ENCODE data around the gene GIT2.
"Not testable (repeated sequence)": the region's sequence is repeated elsewhere in the genome, so short reads cannot be mapped to it uniquely, and the experiment has no call there.

The GIT2 gene, protein sequence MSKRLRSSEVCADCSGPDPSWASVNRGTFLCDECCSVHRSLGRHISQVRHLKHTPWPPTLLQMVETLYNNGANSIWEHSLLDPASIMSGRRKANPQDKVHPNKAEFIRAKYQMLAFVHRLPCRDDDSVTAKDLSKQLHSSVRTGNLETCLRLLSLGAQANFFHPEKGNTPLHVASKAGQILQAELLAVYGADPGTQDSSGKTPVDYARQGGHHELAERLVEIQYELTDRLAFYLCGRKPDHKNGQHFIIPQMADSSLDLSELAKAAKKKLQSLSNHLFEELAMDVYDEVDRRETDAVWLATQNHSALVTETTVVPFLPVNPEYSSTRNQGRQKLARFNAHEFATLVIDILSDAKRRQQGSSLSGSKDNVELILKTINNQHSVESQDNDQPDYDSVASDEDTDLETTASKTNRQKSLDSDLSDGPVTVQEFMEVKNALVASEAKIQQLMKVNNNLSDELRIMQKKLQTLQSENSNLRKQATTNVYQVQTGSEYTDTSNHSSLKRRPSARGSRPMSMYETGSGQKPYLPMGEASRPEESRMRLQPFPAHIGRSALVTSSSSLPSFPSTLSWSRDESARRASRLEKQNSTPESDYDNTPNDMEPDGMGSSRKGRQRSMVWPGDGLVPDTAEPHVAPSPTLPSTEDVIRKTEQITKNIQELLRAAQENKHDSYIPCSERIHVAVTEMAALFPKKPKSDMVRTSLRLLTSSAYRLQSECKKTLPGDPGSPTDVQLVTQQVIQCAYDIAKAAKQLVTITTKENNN

DNA sequence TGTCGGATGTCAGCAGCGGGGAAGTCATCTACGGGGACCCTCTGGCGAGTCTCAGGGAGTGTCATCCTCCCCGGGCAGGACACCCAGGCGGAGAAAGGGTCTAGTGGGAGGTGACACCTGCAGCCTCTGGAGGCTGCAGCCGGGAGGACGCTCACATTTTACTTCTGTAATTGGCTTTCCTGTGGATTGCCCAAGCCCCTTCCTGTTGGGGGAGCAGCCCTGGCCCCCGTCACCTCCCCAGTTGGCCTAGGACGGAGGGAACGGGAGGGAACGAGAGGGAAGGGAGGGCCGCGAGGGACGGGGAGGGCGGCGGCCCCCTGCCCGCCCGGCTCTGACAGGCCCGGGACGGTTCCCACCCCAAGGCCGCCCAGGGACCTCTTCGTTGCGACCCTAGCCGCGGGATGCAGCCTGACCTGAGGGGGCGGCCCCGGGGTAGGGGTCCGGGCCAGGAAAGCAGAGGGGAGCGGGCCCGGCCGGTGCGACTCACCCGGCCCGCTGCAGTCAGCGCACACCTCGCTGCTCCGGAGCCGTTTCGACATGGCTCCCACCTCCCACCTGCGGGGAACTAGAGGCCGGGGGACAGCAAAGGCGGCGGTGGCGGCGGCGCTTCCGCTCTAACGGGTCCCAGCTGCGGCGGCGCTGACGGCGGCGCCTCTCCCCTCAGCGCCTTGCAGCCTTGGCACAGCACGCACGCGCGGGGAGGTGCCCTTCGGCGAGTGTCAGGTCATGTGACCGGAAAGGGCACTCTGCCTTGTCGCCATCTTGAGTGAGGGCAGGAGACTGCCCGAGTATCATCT is at the start of gene GIT2:
GIT2 (minus strand) TSS at position 683 of the 797 bp plus-strand sequence; CDS start at position 539, 144 bp downstream.
- peak; percentile 40 to 96 (median 85) for DNase-seq

DNA sequence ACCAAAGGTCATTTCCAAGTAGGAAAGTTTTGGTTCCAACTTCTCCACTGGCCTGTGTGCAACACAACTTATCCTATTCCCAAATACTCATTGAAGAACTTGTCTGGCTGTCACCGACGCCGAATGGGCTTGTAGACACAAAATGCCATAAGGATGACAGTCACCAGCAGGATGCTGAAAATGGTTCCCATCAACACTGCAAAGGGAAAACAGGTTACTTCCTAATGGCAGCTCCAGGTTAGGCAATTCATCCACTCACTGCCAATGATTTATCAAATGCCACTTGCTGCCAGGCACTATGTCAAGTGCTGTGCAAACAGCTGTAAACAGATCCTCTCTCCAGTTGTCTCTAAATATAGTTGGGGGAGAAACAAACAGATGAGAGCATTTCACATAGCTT is 46.1 kb upstream of the GIT2 start:
- no peak for DNase-seq

DNA sequence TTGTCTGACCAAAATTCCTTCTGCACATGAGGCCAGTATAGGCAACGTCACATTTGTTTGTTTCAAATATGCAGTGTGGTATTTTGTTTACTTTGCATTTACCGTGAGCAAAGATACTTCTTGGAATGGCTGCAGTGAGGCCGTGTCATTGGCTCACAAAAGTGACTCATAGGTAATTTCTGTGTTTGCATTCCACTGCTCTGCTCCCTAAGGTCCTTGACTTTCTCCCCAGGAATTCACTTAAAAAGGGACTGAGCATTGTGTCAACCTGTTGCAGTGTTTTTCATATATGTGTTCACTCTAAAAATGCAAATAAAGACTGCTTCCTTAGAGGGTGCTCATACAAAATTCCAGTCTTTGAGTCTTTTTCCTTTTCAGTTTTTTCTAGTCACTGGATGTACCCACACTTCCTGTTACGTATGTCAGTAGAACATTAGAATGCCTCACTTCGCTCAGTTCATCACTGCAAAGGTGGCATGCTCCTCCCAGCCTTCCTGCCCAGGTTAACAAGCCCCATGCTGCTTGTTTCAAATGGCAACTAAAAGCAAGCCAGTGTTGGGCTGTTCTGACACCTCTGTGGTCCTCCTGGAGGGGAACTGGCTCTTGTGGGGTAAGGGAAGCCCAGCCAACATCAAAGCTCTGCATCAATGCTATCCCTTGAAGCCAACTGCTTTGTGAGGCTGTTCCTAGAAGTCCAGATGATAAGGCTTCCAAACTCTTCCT is 43.1 kb upstream of the GIT2 start:
- no peak for DNase-seq

DNA sequence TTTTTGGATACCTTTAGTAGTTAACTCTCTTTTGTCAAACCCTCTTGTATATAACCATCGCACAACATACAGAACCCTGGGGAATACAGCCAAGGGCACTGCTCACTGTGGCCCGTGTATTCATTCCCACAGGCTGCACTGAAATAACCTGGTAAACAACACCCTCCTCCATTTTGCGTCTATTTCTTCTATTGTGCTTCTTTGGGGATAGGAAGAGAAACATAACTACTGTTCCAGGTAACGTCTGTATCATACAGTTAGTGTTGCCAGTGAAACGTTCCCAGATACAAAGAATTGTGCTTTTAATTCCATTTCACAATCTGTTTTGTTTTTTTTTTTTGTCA is 42.5 kb upstream of the GIT2 start:
- DNase-seq: no peak

DNA sequence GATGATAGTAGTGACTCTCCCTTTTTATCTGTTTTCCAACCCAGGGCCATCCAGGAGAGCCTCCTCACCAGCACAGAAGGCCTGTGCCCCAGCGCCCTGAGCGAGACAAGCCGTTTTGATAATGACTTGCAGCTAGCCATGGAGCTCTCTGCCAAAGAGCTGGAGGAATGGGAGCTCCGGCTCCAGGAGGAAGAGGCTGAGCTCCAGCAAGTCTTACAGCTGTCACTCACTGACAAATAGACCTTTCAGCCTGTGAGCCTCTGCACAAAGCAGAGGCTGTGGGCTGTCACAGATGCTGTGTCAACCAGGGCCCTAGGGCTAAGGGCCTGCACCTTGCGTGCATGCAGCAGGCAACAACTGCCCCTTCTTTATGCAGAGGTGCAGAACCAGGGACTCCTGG is 41.1 kb upstream of the GIT2 start:
- peak in 23 of 51 donors; percentile 9 to 64 (median 39) for DNase-seq

DNA sequence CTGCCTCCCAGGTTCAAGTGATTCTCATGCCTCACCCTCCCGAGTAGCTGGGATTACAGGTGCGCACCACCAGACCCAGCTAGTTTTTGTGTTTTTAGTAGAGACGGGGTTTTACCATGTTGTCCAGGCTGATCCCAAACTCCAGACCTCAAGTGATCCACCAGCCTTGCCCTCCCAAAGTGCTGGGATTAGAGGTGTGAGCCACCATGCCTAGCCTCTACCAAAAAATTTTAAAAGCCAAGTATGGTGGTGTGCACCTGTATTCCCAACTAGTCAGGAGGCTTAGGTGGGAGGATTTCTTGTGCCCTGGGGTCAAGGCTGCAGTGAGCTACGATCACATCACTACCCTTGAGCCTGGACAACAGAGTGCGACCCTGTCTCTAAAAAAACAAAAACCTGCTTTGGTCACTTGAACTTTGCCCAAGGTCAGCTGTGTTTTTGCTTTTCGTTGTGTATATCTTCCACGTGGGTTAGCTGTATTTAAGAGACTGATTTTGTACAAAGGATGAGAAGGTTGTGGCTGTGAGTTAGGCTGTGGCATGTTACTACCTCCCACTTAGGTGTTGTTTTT is 39.5 kb upstream of the GIT2 start:
- no peak for DNase-seq

DNA sequence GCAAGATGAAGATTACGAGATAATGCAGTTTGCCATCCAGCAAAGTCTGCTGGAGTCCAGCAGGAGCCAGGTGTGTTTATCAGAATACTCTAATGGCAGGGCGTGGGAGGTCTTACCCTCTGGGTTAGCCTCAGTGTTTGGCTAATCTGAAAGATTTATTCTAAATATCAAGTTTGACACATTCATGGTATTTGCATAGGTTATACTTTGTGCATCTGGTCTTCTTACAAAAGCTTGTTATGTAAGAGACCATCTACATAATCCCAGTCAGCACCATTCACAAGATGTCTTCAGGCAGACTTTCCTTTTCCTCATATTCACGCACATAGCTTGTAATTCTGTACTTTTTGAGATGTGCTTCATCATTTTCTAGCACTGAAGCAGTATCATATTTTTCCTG is 37.7 kb upstream of the GIT2 start:
- DNase-seq: no peak

DNA sequence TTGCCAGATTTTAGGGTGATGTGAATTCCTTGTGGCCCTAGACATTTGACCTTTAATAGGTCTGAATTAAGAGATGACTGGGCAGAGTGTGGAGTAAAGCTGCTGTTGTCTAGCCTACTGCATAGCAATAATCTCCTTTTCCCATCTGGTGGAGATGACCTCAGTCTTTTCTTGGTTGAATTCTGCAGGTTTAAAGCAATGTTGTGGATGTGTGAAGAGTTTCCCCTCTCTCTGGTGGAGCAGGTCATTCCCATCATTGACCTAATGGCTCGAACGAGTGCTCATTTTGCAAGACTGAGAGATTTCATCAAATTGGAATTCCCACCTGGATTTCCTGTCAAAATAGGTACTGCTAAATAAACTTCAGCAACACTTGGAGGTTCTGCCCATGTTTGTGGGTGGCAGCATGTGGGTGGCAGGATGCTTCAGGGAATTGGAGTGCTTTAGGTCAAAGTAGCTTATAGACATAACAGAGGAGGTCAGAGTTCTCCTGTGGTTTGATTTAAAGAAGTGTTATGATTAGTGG is 33.2 kb upstream of the GIT2 start:
- no peak for DNase-seq

DNA sequence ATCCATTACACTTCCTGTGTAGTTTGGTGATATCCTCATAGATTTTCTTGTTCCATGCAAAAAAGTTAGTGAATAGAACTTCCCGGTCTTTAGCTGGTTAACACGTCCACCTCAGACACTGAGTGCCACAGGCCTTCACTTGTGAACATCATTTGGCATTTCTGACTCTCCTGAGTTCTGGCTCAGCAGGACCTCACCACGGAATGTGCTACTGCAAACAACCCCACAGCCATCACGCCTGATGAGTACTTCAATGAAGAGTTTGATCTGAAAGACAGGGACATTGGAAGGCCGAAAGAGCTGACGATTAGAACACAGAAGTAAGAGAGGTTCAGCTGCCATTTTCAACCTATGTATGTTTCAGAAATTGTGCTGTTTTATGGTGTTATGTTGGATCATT is 32.2 kb upstream of the GIT2 start:
- no peak for DNase-seq

DNA sequence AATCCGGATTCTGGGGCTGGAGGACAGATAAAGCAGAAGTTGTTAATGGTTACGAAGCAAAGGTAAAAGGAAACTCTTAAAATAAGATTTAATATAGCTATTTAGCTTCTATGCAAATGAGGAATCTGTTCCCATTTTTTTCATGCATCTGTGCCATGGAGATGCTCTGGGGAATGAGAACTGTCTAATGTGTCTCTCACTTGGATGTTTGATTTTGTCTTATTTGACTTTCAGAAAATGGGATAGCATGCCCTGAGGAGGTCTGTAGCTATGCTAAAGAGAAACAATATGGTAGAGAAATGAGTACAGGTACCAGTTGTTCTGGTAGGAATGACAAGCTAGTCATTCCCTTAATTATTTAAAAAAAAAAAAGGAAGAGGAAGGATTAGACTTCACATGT is 27.9 kb upstream of the GIT2 start:
- DNase-seq: peak in 1 of 51 donors; percentile 37

DNA sequence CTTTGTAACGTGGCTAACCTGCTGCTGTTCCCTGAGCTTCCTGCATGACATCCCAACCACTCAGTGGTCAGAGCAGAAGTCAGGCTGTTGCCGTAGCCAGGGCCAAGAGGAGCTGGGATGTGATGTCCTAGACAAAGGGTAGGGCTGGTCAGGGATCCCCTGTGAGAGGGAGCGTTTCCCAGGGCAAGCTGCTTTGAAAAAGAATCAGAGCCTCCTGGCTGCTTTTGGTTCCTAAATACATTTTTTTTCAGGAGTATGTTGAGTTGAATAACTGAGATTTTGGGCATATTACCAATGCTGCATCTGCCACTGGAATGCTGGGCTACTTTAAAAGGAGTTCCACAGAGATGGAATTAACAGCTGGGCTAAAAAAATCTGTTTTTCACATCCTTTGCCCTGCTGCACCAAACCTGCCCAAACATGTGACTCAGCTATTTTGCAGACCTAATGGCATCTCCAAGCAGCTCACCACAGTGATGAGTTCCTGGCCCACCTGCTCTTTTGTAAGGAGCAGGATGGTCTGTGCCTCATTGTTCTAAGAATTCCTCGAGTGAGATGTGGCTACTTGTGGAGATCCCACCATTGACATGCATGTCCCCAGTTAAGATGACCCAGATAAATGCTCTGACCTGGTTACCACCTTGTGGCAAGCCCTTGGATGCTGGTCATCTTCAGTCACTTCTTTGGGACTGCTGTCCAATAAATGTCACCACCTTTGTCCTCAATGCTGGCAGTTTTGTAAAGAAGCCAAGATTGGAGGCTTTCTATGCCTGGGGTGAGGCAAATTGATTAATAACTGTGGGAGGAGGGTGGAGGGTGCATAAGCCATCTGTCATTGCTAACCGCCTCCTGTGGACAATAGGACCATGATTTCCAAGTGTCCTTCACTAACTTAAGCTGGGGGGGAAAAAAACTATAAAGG is 27.2 kb upstream of the GIT2 start:
- DNase-seq: no peak

DNA sequence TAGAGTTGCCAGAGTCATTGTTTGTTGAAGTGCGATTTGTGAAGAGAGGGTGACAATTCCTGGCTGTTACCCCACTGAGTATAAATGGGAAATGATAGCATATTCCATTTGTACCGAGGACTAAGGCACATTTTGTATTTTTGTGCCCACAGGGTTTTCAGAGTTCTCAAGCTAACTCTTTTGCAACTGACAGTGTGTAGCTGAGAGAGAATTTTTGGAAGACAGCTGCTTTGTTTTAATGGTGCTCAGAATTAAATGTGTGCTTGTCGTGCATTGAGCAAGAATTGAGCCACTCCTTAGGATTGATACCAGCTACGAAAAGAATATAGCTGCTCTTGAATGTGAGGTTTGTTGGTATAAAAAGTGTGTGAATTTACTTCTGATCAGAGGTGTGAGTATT is 24.8 kb upstream of the GIT2 start:
- DNase-seq: peak in 1 of 51 donors; percentile 32

DNA sequence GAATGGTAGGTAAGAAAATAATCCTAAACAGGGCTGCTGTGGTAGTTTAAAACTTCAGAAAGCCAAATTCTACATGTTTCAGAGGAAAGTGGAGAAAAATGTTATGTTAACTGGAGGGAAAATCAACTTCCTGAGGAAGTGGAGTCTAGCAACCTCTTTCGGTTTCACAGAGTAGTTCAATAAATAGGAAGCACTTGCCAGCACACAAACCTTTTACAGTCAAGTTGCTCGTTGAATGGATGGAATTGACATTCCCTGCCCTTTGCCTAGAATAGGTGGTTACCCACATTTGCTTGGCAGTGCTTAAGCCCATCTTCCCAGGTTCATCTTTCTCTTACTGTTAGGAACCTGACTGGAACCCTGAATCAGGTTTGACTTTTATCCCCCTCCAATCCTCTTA is 19.0 kb upstream of the GIT2 start:
- DNase-seq: no peak

DNA sequence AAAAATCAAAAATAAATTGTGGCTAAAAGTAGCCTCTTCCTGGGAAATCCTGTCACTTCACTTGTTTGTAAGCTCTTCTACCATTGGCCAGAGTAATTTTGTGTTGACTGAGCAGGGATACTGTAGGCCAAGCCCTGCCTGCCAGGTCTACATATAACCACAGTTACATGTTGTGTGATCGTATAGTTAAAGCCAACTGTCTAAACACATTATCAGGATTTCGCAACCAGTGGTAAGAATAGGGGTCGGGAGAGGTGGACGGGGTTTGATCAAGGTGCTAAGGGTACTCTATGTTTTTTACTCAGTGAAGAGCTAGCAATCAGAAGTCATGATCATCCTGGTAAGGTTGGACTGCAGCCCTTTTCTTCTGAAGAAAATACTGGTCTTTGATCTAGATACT is 16.5 kb upstream of the GIT2 start:
- no peak for DNase-seq

DNA sequence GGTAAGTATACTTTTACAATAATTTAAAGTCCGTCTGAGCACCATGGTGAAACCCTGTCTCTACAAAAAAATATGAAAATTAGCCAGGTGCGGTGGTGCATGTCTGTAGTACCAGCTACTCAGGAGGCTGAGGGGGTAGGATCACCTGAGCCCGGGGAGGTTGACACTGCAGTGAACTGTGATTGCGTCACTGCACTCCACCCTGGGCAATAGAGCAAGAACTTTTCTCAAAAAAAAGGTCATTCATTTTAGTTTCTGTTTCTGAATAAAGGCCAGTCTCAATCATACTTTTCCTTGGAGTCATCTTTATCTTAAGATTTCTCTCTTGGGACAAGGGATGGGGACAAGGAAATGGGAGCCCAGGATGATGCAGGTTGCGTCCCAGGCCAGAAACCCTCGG is 16.0 kb upstream of the GIT2 start:
- no peak for DNase-seq

DNA sequence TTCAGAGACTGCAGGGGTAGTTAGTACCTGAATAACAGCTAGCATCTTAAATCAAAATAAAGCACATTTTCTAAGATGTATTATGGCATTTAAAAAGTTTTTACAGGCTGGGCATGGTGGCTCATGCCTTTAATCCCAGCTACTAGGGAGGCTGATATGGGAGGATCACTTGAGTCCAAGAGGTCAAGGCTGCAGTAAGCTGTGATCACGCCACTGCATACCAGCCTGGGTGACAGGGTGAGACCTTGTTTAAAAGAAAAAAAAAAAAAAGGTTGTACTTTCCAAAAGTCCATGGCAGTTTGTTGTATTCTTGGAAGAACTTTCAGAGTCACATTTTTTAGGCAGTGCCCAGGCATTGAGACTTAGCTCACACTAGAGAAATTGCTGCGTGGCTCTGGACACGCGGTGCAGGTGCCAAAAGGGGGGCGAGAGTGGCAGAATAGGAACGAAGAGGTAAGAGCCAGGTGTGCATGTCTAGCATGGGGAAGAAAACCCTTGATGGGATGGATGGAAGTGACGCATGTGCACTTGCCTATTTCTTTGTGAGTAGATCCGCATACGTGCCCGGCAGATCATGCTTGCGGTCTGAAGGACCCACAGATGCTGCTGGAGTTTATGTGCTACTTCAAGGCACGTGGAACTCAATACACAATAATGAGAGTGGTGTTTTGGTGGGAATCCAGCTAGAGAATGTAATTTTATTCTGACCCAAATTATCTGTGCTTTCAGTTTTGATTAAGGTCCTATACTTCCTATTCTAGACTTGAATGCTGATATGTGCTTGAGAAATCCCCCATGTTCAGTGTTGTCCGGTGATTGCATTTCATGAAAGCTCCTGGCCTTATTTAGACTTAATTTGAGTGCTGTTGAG is 14.9 kb upstream of the GIT2 start:
- no peak for DNase-seq

DNA sequence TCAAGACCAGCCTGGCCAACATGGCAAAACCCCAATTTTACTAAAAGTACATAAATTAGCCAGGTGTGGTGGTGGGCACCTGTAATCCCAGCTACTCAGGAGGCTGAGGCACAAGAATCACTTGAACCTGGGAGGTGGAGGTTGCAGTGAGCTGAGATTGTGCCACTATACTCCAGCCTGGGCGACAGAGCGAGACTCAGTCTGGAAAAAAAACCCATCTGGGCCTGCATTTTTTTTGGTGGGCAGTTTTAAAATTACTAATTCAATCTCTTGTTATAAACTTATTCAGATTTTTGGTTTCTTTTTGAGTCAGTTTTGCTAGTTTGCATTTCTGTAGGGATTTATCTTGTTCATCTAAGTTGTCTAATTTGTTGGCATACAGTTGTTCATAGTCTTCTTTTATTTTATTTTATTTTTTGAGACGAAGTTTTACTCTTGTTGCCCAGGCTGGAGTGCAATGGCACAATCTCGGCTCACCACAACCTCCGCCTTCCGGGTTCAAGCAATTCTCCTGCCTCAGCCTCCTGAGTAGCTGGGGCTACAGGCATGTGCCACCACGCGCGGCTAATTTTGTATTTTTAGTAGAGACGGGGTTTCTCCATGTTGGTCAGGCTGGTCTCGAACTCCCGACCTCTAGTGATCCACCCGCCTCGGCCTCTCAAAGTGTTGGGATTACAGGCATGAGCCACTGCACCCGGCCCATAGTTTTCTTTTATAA is 12.7 kb upstream of the GIT2 start:
- not testable (repeated sequence) for DNase-seq

DNA sequence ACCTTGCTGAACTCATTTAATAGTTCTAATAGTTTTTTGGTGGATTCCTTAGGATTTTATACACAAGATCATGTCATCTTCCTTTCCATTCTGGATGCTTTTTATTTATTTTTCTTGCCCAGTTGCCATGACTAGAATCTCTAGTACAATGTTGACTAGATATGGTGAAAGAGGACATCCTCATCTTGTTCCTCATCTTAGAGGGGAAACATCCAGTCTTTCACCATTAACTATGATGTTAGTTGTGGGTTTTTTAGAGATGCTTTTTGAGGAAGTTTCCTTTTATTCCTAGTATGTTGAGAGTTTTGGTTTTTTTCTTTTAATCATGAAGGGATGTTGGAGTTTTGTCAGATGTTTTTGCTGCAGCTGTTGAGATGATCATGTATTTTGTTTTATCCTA is 11.7 kb upstream of the GIT2 start:
- DNase-seq: no peak
